Inflammatory macrophage treated with lipopolysaccharide for 4 hours (primary cell): ENCODE measurements around the gene GATAD1.

Experiments used
- DNase-seq: peaks from one replicate; pipeline ENCODE4 v3.0.0-alpha.2; 2020

The GATAD1 gene

DNA sequence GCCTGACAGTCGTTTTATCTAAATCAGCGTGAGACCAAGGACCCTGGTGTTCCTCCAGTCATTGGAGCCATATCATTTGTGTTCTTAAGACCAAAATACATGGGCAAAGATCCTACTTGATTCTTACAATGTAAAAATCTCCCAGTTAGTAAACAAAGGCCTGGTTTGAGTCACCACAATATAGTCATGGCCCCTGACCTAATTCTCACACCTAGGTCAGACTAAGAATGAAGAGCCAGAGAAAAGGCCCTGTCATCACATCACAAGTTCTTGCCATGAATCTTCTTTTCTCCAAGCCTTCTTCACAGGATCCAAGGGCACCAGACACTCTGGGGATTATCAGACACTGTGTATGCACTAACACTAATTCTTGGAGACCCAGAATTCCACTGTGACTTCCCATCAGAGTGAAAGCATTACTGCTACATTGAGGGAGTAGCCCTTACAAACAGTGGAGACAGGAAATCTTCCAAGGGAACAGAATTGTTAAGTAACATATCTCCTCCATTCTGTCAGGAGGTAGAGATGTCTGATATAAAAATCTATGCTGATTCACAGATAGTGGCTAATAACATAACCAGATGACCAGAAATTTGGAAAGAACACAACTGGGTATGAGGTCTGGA is 38.1 kb downstream of the GATAD1 start:
- DNase-seq = no peak

DNA sequence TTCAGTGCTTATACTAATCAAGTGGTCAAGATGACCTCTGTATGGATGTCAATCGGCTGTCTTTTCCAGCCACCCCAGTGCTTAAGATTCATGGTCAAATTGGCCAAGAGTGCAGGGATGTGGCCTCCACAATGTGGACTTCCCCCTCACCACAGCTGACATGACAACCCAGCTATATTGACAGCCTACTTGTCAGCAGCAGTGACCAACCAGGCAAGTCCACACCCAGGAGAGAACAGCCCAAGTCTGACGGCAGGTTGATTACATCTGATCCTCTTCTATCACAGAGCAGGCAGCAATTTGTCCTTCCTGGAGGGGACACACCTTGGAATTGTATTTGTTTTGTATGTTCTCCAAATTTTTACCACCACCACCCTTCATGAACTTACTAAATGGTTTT is 38.7 kb downstream of the GATAD1 start:
- no peak for DNase-seq

DNA sequence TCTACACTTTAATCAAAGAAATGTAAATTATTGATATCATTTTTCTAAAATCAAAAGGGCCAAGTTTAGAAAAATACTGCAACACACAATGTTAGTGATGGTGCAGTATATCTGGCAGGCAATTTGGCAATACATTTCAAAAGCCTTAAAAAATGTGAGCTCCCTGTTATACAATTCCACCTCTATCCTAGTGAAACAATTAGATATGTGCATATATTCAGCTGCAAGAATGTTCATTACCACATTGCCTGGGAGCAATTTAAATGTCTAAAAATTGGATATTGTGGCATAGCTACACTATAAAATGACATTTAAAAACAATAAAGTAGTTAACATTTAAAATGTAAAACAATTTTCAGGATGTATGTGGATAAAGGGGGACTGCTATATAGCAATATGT is 40.5 kb downstream of the GATAD1 start:
- no peak for DNase-seq

DNA sequence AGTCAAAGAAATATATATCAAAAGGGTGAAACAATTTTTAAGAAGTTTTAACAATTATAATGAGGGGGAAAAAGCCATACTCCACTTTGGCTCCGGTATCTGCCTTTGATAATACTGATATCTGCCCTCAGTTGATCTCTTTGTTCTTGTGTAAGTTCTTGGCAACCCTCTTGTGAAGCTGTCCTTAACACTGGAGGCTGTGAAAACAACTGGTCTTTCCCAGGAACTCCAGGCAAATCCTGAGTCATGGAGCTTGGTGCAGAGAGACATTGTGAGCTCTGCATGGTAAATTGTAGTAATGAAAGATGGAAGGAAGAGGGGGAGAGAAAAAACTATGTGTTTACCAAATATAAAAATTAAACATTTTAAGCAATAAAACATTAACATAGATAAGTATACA is 42.4 kb downstream of the GATAD1 start:
- DNase-seq = no peak

DNA sequence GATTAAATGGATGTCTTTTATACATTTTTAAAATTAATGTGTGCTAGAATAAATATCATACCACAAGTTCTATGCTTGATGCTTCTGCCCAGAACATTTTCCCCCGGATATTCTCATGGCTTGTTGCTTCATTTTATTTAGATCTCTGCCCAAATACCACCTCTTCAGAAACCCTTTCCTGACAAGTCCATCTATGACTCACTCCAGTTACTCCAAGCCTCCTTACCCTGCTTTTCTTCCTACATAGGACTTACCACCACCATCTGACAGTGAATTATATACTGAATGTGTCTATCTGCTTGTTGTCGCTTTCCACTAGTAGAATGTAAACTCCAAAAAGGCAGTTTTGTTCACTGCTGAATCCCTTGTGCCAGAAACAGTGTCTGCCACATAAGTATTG is 49.6 kb downstream of the GATAD1 start:
- no peak for DNase-seq

DNA sequence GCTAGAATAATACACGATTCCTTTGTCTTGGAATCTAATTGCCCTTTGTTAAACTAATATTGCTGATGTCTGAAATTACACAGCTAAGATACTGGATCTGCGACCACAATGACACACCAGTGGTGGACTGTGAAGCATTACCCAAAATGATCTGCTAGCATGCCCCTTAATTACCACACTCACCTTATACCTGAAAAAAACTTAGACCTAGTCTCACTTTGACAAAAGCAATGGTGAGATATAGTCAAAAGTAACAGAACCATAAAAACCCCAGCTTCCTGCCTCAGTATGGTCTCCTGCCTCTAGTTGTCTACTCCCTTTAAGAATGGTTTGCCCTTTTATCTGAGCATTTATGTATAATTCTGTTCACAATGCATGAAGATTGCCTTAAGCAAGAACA is 51.3 kb downstream of the GATAD1 start:
- DNase-seq = no peak

DNA sequence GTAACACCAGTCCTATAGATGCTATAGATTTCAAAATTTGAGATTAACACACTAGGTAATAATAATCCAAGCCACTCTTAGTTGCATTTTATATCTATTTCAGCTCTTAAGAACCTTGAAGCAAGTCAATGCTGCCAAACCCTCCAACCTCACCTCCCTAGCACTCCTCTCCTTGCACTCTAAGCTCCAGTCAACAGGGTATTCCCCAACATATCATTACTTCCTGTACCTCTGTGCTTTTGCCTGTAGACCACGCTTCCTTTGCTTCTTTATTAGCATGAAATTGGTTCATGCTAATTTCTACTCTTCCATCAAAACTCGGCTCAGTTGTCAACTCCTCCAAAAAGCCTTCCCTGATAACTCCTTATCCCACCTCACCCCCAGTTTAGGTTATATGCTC is 56.5 kb downstream of the GATAD1 start:
- no peak for DNase-seq

DNA sequence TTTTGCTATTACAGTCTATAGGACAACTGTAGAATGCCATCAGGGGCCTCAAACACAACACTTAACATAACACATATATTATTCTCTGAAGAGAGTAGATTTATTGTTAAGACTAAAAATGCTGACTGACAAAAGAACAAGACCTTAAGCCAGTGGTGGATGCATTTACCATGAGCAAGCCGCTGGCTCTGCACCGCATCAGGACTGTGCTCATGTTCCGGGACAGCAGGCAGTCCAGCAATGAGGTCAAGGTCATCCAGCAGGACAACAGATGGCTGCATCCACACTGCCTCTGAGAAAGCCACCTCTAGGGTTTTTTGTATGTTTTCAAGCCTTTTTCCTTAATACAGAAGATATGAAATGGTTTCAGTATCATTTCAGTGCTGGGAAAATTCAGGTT is 57.3 kb downstream of the GATAD1 start:
- no peak for DNase-seq

DNA sequence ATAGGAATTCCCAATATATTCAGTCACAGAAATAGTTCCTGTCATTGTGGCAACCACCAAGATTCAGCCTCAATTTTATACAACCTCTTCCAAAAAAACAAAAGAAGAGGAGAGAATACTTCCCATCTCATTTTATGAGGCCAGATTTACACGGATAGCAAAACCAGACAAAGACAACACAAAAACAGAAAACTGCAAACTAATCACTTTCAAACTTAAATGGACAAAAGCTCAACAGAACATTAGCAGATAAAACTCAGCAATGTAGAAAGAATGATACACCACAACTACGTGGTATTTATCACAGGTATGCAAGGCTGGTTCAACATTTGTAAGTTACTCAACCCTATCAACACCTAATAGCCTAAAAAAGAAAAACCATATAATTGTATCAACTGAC is 59.1 kb downstream of the GATAD1 start:
- no peak for DNase-seq

DNA sequence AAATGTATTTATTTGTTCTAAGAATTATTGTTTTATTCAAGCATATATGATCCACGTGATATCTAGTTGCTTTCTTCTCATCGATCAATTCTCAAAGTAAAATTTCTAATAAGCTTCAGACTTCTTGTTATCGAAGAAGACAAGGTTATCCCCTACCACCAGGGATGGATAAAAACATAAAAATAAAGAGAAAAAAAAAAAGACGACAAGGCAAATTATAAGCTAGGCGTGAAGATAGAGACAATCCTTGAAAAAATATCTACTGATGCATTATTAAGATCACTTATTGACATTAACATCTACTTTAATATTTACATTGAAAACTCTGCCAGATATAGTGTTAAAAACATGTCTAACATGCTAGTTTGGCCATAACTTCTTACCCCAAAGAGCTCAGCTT is 61.7 kb downstream of the GATAD1 start:
- no peak for DNase-seq
